ENCODE measurements around the gene TUBB6. TPM values are rescaled to one million over a fixed set of nuclear protein-coding genes. Genes with fewer than 3 reads are reported as not detected.

The TUBB6 gene
- total and polyA plus RNA-seq, 2 donors (not counting 1 experiment from before 2014, with no cell fraction given): 30.4 to 58.7 TPM

GRCh38 chr18:12340945-12341660 is 33.1 kb downstream of the TUBB6 start:
- 96% methylated on average over 4 of the region's 5 CpGs for WGBS (ENCODE audit: insufficient coverage)
- Histone ChIP-seq H3K4me1 (ENCODE audit: control insufficient read depth in 2 of 2, insufficient read depth in 2 of 2, low read length in 2 of 2) (no peaks in the 10 kb centered on the region), H3K27ac (ENCODE audit: low read length in 2 of 2) (no peak overlapping the region), H3K36me3 (replicated peaks in 1 of 2; ENCODE audit: control extremely low read depth in 1 of 2, control insufficient read depth in 1 of 2, extremely low read depth in 1 of 2, insufficient read depth in 2 of 2, low read length in 1 of 2) (peaks cover 2 to 69% of the 10 kb centered on the region in 2 experiments), H2AFZ (ENCODE audit: insufficient read depth, low read depth, low read length, poor library complexity, severe bottlenecking) (no peak overlapping the region), H3K79me2 (ENCODE audit: control insufficient read depth, insufficient read depth, low read length) (peaks cover 3% of the 10 kb centered on the region), H3K9me3 (ENCODE audit: control extremely low read depth in 1 of 3, control insufficient read depth in 2 of 3, insufficient read depth in 1 of 3, low read length in 2 of 3) (no peaks in the 10 kb centered on the region), H3K4me2 (replicated peaks; ENCODE audit: low read depth, low read length, poor library complexity, severe bottlenecking) (no peak overlapping the region), H4K20me1 (ENCODE audit: control insufficient read depth, insufficient read depth, low read length, poor library complexity, severe bottlenecking) (no peaks in the 10 kb centered on the region), H3K9ac (ENCODE audit: low read length) (no peak overlapping the region), H3K27me3 (replicated peaks in 1 of 4; ENCODE audit: control extremely low read depth in 1 of 4, control insufficient read depth in 3 of 4, insufficient read depth in 4 of 4, low read length in 3 of 4) (no peaks in the 10 kb centered on the region), H3K4me3 (ENCODE audit: control extremely low read depth in 1 of 5, extremely low read depth in 1 of 5, insufficient read depth in 1 of 5, low read depth in 2 of 5, low read length in 4 of 5) (no peak overlapping the region)
- intact Hi-C loops (cut with micrococcal nuclease): no loop called here
- POLR2A ChIA-PET: no interaction called here
- no peaks in the 10 kb centered on the region for H3K9me3 Mint-ChIP-seq (ENCODE audit: insufficient read depth)
- TF ChIP-seq EZH2 (IDR thresholded peaks at IDR 0.05; ENCODE audit: borderline replicate concordance, insufficient read depth, low read depth, low read length, poor library complexity, severe bottlenecking): no peak
- no peak for TF ChIP-seq CTCF (IDR thresholded peaks at IDR 0.05)
- no peaks in the 10 kb centered on the region for H3K27me3 Mint-ChIP-seq
- no peak overlapping the region for H3K27ac Mint-ChIP-seq
- DNase-seq: no peak
- CTCF ChIA-PET: no interaction called here
- no peak for ATAC-seq (ENCODE audit: low read depth)
- no peak overlapping the region for H3K4me3 Mint-ChIP-seq
- no peaks in the 10 kb centered on the region for H3K4me1 Mint-ChIP-seq

- WGBS (ENCODE audit: insufficient coverage): 100% methylated on average over 2 of the region's 4 CpGs
Observed at GRCh38 chr18:12342661-12343060, 34.6 kb downstream of the TUBB6 start.

More at GRCh38 chr18:12342661-12343060, 34.6 kb downstream of the TUBB6 start:
- no peaks in the 10 kb centered on the region for H4K20me1 ChIP-seq (ENCODE audit: control insufficient read depth, insufficient read depth, low read length, poor library complexity, severe bottlenecking)
- H3K4me1 ChIP-seq (ENCODE audit: control insufficient read depth in 2 of 2, insufficient read depth in 2 of 2, low read length in 2 of 2): no peaks in the 10 kb centered on the region
- no peak for TF ChIP-seq EZH2 (IDR thresholded peaks at IDR 0.05; ENCODE audit: borderline replicate concordance, insufficient read depth, low read depth, low read length, poor library complexity, severe bottlenecking)
- no peak for TF ChIP-seq CTCF (IDR thresholded peaks at IDR 0.05)
- H3K27ac ChIP-seq (ENCODE audit: low read length in 2 of 2): no peak overlapping the region
- H3K27me3 ChIP-seq (replicated peaks in 1 of 4; ENCODE audit: control extremely low read depth in 1 of 4, control insufficient read depth in 3 of 4, insufficient read depth in 4 of 4, low read length in 3 of 4): no peaks in the 10 kb centered on the region
- no peak overlapping the region for H3K9ac ChIP-seq (ENCODE audit: low read length)
- H3K79me2 ChIP-seq (ENCODE audit: control insufficient read depth, insufficient read depth, low read length): no peaks in the 10 kb centered on the region
- H2AFZ ChIP-seq (ENCODE audit: insufficient read depth, low read depth, low read length, poor library complexity, severe bottlenecking): no peak overlapping the region
- no peak overlapping the region for H3K4me3 ChIP-seq (ENCODE audit: control extremely low read depth in 1 of 5, extremely low read depth in 1 of 5, insufficient read depth in 1 of 5, low read depth in 2 of 5, low read length in 4 of 5)
- POLR2A ChIA-PET: no interaction called here
- ATAC-seq (ENCODE audit: low read depth): no peak
- H3K4me1 Mint-ChIP-seq: no peaks in the 10 kb centered on the region
- no peaks in the 10 kb centered on the region for H3K9me3 Mint-ChIP-seq (ENCODE audit: insufficient read depth)
- no peak overlapping the region for H3K27ac Mint-ChIP-seq
- no peak overlapping the region for H3K4me2 ChIP-seq (replicated peaks; ENCODE audit: low read depth, low read length, poor library complexity, severe bottlenecking)
- intact Hi-C loops (cut with micrococcal nuclease): no loop called here
- no peaks in the 10 kb centered on the region for H3K9me3 ChIP-seq (ENCODE audit: control extremely low read depth in 1 of 3, control insufficient read depth in 2 of 3, insufficient read depth in 1 of 3, low read length in 2 of 3)
- no peaks in the 10 kb centered on the region for H3K27me3 Mint-ChIP-seq
- DNase-seq: no peak
- CTCF ChIA-PET: no interaction called here
- H3K4me3 Mint-ChIP-seq: no peak overlapping the region
- peaks cover 2 to 69% of the 10 kb centered on the region in 2 experiments for H3K36me3 ChIP-seq (replicated peaks in 1 of 2; ENCODE audit: control extremely low read depth in 1 of 2, control insufficient read depth in 1 of 2, extremely low read depth in 1 of 2, insufficient read depth in 2 of 2, low read length in 1 of 2)
